Right lobe of liver (tissue), 4 donors: ENCODE measurements around the gene TMEM132D.

ENCODE experiments used
- CTCF ChIP-seq, 4 donors: fragments of 200-600 bp in 3 of 4; fragments of 450-650 bp in 1 of 4; IDR thresholded peaks; one replicate each; pipeline versions ENCODE4 v1.5.1 to v1.8.0; 2016 to 2022; ENCODE audit warnings: antibody characterized with exemption in 4 of 4, mild to moderate bottlenecking in 2 of 4
- POLR2A ChIP-seq: fragments of 450-650 bp; IDR thresholded peaks from one replicate; pipeline ENCODE4 v1.6.1; 2017; ENCODE audit warnings: antibody characterized with exemption, mild to moderate bottlenecking
- donor health status: DM: no; HTN: no; CAD: no.
- donor health status: DM: no; HTN: no; CAD: no.
- donor health status: DM: no; HTN: yes; CAD: no.

GRCh38 chr12:129564768-129565167, 339.1 kb downstream of the TMEM132D start:
- no peak for TF ChIP-seq POLR2A
- no peak for TF ChIP-seq CTCF (IDR thresholded peaks at IDR 0.05)
